Breast epithelium (tissue), 3 donors: ENCODE measurements around the gene KPNA3.

Experiments
- CTCF ChIP-seq, 3 donors: fragments of 450-650 bp; IDR thresholded peaks; one replicate each; pipeline ENCODE4 v1.5.1; 2016 to 2017; ENCODE audit warnings: antibody characterized with exemption in 3 of 3, mild to moderate bottlenecking in 3 of 3, moderate library complexity in 3 of 3
- POLR2A ChIP-seq: fragments of 450-650 bp; IDR thresholded peaks from one replicate; pipeline ENCODE4 v1.6.1; 2016; ENCODE audit warnings: antibody characterized with exemption, mild to moderate bottlenecking, moderate library complexity
- POLR2AphosphoS5 ChIP-seq, 3 donors: sonication (generic); formaldehyde crosslinking; IDR thresholded peaks; one replicate each; pipeline ENCODE4 v1.6.1; 2017; ENCODE audit warnings: antibody characterized with exemption in 3 of 3

- TF ChIP-seq CTCF (IDR thresholded peaks at IDR 0.05) (no peak), POLR2AphosphoS5 (IDR thresholded peaks at IDR 0.05) (no peak), POLR2A (no peak)
Observed at GRCh38 chr13:49756263-49756662, 36.2 kb downstream of the KPNA3 start.
